Measurements from ENCODE around the gene RNF17. TPM values are rescaled to one million over a fixed set of nuclear protein-coding genes. Genes with fewer than 3 reads are reported as not detected.

Gene RNF17
- polyA plus RNA-seq, 1 of the 3 experiments (the other 2 are of a cell fraction): not detected

GRCh38 chr13:24860770-24861169 is 96.8 kb downstream of the RNF17 start:
- H3K27ac ChIP-seq (ENCODE audit: low read depth in 2 of 2, low read length in 1 of 2): no peak overlapping the region
- DNase-seq: no peak
- WGBS (ENCODE audit: low lambda C conversion rate): 25% methylated on average over 4 of the region's 4 CpGs
- TF ChIP-seq FOXM1 (IDR thresholded peaks at IDR 0.05; ENCODE audit: low read depth) (no peak), EP300 (IDR thresholded peaks at IDR 0.05; ENCODE audit: borderline replicate concordance in 1 of 2, low read depth in 1 of 2, low read length in 1 of 2) (no peak), JUND (IDR thresholded peaks at IDR 0.05) (no peak), TEAD4 (IDR thresholded peaks at IDR 0.05; ENCODE audit: borderline replicate concordance, insufficient read depth) (no peak), MXI1 (IDR thresholded peaks at IDR 0.05; ENCODE audit: low read depth, low read length) (no peak), TAF1 (IDR thresholded peaks at IDR 0.05; ENCODE audit: borderline replicate concordance, low read depth, low read length) (no peak)
- no peaks in the 10 kb centered on the region for H4K20me1 ChIP-seq (ENCODE audit: insufficient read depth)
- no peak overlapping the region for H2AFZ ChIP-seq (ENCODE audit: low read depth)
- POLR2A ChIA-PET: no interaction called here
- H3K4me2 ChIP-seq: no peak overlapping the region
- peaks cover 4% of the 10 kb centered on the region; the same call in 1 of the 2 replicates for H3K27me3 ChIP-seq (ENCODE audit: insufficient read depth)
- CTCF ChIA-PET: interaction anchor here (1.1 to 1.4 kb wide), 2 partner anchors 14 to 134 kb away, joined by 3 to 4 read pairs; no protein-coding TSS in a partner anchor
- no peaks in the 10 kb centered on the region for H3K9me3 ChIP-seq
- H3K79me2 ChIP-seq (ENCODE audit: insufficient read depth): no peaks in the 10 kb centered on the region; the same call in 1 of the 2 replicates
- no peaks in the 10 kb centered on the region for H3K4me1 ChIP-seq (ENCODE audit: control insufficient read depth in 1 of 2, insufficient read depth in 2 of 2, low read depth in 1 of 2, low read length in 1 of 2)
- H3F3A ChIP-seq (replicated peaks; ENCODE audit: insufficient read depth): no peaks in the 10 kb centered on the region
- no peak overlapping the region for H3K4me3 ChIP-seq (ENCODE audit: low read depth in 2 of 2, low read length in 1 of 2)
- H3K9me2 ChIP-seq: no peaks in the 10 kb centered on the region
- no peaks in the 10 kb centered on the region for H3K36me3 ChIP-seq (replicated peaks in 1 of 2; ENCODE audit: control insufficient read depth in 1 of 2, insufficient read depth in 2 of 2, low read length in 1 of 2)
- no peak overlapping the region for H3K9ac ChIP-seq

GRCh38 chr13:24861617-24862362 is 97.8 kb downstream of the RNF17 start:
- Histone ChIP-seq H3K79me2 (ENCODE audit: insufficient read depth) (no peaks in the 10 kb centered on the region; the same call in 1 of the 2 replicates), H3K27me3 (ENCODE audit: insufficient read depth) (0 out of 2 replicates have a peak, but pooled peaks cover 4% of the 10 kb centered on the region), H2AFZ (ENCODE audit: low read depth) (no peak overlapping the region), H3K4me1 (ENCODE audit: control insufficient read depth in 1 of 2, insufficient read depth in 2 of 2, low read depth in 1 of 2, low read length in 1 of 2) (no peaks in the 10 kb centered on the region), H3K4me2 (no peak overlapping the region), H3K9ac (no peak overlapping the region), H3K9me2 (no peaks in the 10 kb centered on the region), H3K36me3 (replicated peaks in 1 of 2; ENCODE audit: control insufficient read depth in 1 of 2, insufficient read depth in 2 of 2, low read length in 1 of 2) (no peaks in the 10 kb centered on the region), H3K9me3 (no peaks in the 10 kb centered on the region), H3F3A (replicated peaks; ENCODE audit: insufficient read depth) (no peaks in the 10 kb centered on the region), H4K20me1 (ENCODE audit: insufficient read depth) (no peaks in the 10 kb centered on the region), H3K4me3 (ENCODE audit: low read depth in 2 of 2, low read length in 1 of 2) (no peak overlapping the region), H3K27ac (ENCODE audit: low read depth in 2 of 2, low read length in 1 of 2) (no peak overlapping the region)
- CTCF ChIA-PET: interaction anchor here (1.1 to 1.4 kb wide), 2 partner anchors 15 to 133 kb away, joined by 3 to 4 read pairs; no protein-coding TSS in a partner anchor
- no peak for DNase-seq
- 68% methylated on average over 8 of the region's 8 CpGs for WGBS (ENCODE audit: low lambda C conversion rate)
- TF ChIP-seq GATA2 (CRISPR knock-in tag; IDR thresholded peaks at IDR 0.05) (no peak), USF1 (IDR thresholded peaks at IDR 0.05; ENCODE audit: borderline replicate concordance, low read depth) (no peak), RXRA (IDR thresholded peaks at IDR 0.05; ENCODE audit: borderline replicate concordance, low read depth) (no peak), USF2 (IDR thresholded peaks at IDR 0.05; ENCODE audit: borderline replicate concordance, low read depth, low read length) (no peak), EP300 (IDR thresholded peaks at IDR 0.05; ENCODE audit: borderline replicate concordance in 1 of 2, low read depth in 1 of 2, low read length in 1 of 2) (no peak), PBX3 (IDR thresholded peaks at IDR 0.05) (no peak), NFIC (IDR thresholded peaks at IDR 0.05; ENCODE audit: borderline replicate concordance) (no peak), RFX5 (IDR thresholded peaks at IDR 0.05; ENCODE audit: low read length) (no peak), SIN3A (IDR thresholded peaks at IDR 0.05; ENCODE audit: borderline replicate concordance, low read depth, low read length) (no peak), TAF1 (IDR thresholded peaks at IDR 0.05; ENCODE audit: borderline replicate concordance, low read depth, low read length) (no peak)
- POLR2A ChIA-PET: no interaction called here

Data from SK-N-SH (cell line).